HG02970 (cell line): ENCODE data around the gene PTPRZ1.

ENCODE experiments used
- ATAC-seq: cut with Tn5 transposase; IDR thresholded peaks from one replicate; pipeline ENCODE4 v1.9.1; 2021; ENCODE audit warnings: mild to moderate bottlenecking, moderate library complexity, moderate number of reproducible peaks; ENCODE audit not compliant: unreplicated experiment, low FRiP score

PTPRZ1 gene

DNA sequence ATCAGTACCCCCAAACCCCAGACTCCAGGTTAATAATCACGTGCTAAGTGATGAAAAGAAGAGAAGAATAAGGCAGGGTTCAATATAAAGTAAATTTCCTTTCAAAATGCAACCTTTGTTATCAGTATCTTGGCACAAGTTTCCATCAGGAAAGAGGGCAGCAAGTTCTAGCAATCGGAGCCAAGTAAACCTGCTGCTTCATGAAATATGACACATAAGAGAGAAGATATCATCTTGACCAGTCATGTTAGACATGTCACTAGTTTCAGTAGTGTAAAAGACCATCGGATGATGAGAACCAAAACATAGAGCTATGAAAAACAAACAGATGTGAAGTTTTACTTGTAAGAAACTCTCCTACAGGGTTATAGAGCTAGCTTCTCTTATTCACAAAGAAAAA lies 227.1 kb downstream of the PTPRZ1 start:
- ATAC-seq, result no peak

DNA sequence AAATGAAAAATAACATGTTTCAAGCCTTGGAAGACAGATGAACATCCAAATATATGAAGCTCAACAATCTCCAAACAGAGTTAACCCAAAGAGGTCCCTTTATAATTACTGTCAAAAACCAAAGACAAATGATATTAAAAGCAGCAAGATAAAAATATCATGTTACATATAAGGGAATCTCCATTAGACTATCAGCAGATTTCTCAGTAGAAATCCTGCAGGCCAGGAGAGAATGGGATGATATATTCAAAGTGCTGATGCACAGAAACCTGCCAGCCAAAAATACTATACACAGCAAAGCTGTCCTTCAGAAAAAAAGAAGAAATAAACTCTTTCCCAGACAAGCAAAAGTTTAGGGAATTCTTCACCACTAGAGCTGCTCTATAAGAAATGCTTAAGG lies 230.1 kb downstream of the PTPRZ1 start:
- ATAC-seq, result no peak
